ENCODE data around the gene GXYLT2.

DNA sequence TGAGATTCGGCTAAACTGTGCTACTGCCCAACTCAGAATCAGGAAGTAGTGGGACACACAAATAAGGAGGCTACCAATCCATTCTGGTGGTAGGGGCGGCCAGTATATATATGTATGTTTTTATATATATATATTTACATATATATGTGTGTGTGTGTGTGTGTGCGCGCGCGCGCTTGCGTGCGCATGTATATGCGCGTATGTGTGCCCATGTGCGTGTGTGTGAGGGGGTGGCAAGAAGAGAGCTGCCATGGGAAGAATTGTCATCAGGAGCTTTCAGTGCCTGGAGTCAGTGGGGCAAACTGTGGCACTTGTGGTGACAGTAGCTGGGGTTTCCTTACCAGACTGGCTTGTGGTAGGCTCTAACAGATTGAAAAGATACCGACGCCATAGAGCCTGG, 26.5 kb downstream of the GXYLT2 start:
- TF ChIP-seq, protein P1, sequence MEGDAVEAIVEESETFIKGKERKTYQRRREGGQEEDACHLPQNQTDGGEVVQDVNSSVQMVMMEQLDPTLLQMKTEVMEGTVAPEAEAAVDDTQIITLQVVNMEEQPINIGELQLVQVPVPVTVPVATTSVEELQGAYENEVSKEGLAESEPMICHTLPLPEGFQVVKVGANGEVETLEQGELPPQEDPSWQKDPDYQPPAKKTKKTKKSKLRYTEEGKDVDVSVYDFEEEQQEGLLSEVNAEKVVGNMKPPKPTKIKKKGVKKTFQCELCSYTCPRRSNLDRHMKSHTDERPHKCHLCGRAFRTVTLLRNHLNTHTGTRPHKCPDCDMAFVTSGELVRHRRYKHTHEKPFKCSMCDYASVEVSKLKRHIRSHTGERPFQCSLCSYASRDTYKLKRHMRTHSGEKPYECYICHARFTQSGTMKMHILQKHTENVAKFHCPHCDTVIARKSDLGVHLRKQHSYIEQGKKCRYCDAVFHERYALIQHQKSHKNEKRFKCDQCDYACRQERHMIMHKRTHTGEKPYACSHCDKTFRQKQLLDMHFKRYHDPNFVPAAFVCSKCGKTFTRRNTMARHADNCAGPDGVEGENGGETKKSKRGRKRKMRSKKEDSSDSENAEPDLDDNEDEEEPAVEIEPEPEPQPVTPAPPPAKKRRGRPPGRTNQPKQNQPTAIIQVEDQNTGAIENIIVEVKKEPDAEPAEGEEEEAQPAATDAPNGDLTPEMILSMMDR (IDR thresholded peaks at IDR 0.05; ENCODE audit: borderline replicate concordance, extremely low read depth, low read length, poor library complexity, severe bottlenecking): no peak
- no peak for TF ChIP-seq EZH2 (IDR thresholded peaks at IDR 0.05; ENCODE audit: borderline replicate concordance, low read depth, low read length, severe bottlenecking)

Measured in DND-41 (cell line).